ENCODE data around the gene ABHD14A.

DNA sequence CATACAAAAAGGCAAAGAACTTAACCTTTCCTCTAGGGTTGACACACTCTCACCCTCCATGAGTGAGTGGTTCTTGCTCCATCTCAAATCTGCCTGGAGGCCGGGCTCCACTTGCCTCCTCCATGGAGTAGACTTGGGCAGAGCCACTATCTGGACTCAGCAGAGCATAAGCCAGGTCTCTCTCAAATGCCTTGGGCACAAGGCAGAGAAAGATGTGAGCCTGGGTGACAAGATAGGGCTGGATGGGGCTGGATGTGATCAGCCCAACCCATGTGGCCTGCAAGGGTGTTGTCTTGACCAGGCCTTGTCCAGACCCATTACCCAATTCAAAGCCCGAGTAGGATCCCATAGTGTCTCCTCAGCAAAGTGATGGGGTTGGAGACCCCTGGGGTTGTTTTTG, 25.0 kb downstream of the ABHD14A start:
- TF ChIP-seq, protein P1, sequence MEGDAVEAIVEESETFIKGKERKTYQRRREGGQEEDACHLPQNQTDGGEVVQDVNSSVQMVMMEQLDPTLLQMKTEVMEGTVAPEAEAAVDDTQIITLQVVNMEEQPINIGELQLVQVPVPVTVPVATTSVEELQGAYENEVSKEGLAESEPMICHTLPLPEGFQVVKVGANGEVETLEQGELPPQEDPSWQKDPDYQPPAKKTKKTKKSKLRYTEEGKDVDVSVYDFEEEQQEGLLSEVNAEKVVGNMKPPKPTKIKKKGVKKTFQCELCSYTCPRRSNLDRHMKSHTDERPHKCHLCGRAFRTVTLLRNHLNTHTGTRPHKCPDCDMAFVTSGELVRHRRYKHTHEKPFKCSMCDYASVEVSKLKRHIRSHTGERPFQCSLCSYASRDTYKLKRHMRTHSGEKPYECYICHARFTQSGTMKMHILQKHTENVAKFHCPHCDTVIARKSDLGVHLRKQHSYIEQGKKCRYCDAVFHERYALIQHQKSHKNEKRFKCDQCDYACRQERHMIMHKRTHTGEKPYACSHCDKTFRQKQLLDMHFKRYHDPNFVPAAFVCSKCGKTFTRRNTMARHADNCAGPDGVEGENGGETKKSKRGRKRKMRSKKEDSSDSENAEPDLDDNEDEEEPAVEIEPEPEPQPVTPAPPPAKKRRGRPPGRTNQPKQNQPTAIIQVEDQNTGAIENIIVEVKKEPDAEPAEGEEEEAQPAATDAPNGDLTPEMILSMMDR (IDR thresholded peaks at IDR 0.05): no peak
- TF ChIP-seq NFE2L2 (conservative IDR thresholded peaks at IDR 0.05; ENCODE audit: low read length) (no peak), POLR2A (IDR thresholded peaks at IDR 0.05; ENCODE audit: low read length) (no peak), JUNB (IDR thresholded peaks at IDR 0.05) (no peak), KDM1A (IDR thresholded peaks at IDR 0.05; ENCODE audit: low read depth) (no peak), SMC3 (IDR thresholded peaks at IDR 0.05) (no peak), MAZ (IDR thresholded peaks at IDR 0.05; ENCODE audit: borderline replicate concordance, low read depth, low read length) (no peak), EP300 (IDR thresholded peaks at IDR 0.05) (no peak), MYC (IDR thresholded peaks at IDR 0.05; ENCODE audit: borderline replicate concordance, low read length) (no peak)
- TF ChIP-seq, protein P2, sequence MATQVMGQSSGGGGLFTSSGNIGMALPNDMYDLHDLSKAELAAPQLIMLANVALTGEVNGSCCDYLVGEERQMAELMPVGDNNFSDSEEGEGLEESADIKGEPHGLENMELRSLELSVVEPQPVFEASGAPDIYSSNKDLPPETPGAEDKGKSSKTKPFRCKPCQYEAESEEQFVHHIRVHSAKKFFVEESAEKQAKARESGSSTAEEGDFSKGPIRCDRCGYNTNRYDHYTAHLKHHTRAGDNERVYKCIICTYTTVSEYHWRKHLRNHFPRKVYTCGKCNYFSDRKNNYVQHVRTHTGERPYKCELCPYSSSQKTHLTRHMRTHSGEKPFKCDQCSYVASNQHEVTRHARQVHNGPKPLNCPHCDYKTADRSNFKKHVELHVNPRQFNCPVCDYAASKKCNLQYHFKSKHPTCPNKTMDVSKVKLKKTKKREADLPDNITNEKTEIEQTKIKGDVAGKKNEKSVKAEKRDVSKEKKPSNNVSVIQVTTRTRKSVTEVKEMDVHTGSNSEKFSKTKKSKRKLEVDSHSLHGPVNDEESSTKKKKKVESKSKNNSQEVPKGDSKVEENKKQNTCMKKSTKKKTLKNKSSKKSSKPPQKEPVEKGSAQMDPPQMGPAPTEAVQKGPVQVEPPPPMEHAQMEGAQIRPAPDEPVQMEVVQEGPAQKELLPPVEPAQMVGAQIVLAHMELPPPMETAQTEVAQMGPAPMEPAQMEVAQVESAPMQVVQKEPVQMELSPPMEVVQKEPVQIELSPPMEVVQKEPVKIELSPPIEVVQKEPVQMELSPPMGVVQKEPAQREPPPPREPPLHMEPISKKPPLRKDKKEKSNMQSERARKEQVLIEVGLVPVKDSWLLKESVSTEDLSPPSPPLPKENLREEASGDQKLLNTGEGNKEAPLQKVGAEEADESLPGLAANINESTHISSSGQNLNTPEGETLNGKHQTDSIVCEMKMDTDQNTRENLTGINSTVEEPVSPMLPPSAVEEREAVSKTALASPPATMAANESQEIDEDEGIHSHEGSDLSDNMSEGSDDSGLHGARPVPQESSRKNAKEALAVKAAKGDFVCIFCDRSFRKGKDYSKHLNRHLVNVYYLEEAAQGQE (IDR thresholded peaks at IDR 0.05): no peak
- TF ChIP-seq, protein P3, sequence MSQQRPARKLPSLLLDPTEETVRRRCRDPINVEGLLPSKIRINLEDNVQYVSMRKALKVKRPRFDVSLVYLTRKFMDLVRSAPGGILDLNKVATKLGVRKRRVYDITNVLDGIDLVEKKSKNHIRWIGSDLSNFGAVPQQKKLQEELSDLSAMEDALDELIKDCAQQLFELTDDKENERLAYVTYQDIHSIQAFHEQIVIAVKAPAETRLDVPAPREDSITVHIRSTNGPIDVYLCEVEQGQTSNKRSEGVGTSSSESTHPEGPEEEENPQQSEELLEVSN (IDR thresholded peaks at IDR 0.05; ENCODE audit: borderline replicate concordance, low read depth): no peak
